ENCODE results near the gene FAR1.
A peak's percentile ranks its signal among the peaks of the same experiment; 100 is the strongest.

The FAR1 gene

DNA sequence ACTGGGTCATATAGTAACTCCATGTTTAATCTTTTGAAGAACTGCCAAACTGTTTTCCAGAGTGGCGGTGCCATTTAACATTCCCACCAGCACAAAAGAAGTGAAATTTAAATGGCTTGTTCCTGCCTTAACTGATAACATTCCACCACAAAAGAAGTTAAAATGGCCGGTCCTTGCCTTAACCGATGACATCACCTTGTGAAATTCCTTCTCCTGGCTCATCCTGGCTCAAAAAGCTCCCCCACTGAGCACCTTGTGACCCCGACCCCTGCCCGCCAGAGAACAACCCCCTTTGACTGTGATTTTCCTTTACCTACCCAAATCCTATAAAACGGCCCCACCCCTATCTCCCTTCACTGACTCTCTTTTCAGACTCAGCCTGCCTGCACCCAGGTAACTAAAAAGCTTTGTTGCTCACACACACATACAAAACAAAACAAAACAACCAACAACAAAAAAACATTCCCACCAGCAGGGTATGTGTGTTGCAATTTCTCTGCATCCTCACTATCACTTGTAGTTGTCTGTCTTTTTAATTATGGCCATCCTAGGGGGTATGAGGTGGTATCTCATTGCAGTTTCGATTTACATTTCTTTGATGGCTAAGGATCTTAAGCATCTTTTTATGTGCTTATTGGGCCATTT, 109.0 kb downstream of the FAR1 start:
- DNase-seq (ENCODE audit: low spot score) = no peak

DNA sequence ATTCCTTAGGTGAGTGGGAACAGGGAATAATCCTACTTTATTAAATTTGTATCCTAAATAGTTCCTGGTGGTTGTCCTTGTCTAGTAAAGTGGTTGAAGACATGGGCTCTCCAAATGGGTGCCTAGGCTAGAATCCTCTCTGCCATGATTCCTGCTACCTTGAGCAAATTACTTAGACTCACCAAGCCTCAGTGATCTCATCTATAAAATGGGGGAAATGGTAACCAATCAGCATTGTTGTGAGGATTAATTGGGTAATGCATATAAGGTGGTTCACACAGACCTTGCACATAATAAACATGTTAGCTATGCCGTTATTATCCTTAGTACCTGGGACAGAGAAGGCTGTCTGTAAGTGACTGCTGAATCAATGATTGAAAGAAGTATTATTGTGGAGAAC, 109.9 kb downstream of the FAR1 start:
- no peak for DNase-seq (ENCODE audit: low spot score)

DNA sequence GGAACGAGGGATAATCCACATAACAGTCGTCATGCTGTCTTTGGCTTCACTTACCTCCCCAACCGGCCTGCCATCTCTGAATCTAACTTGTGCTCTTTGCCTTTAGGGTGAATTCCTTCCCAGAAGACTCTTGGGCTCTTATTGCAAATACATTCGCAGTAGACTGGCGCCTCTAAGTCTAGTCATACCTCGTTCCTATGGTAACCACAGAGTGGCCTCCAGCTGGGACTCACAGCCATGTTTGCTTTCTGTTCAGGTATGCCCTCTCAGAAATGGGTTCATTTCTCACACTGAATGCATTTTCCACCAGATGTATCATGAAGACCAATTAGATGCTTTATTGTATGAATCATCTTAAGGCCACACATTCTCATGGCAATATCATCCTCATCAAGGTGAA, 112.7 kb downstream of the FAR1 start:
- DNase-seq (ENCODE audit: low spot score) = peak; percentile 6
